K562 (cell line): Measurements from ENCODE around the gene SH3GL3. TPM values are rescaled to one million over a fixed set of nuclear protein-coding genes. Genes with fewer than 3 reads are reported as not detected.

Source experiments
- ATAC-seq: fragments of 200-7000 bp; cut with Tn5 transposase; 3 replicates; pipeline ENCODE4 v1.9.1; 2020; ENCODE audit warnings: moderate library complexity
- BruUV-seq: library from RNA; stranded (reverse); fragments of 400-500 nt; replicated peaks from 2 replicates; lab custom pipeline; 2021; lab: Mats Ljungman, UMichigan
- CTCF ChIA-PET: fragments of 300-600 bp; formaldehyde crosslinking; extraction: SDS; loops from one replicate; lab custom pipeline; 2021; ENCODE audit warnings: low intra/inter-chr PET ratio; lab: Yijun Ruan, JAX
- POLR2A ChIA-PET: fragments of 300-600, 350-650 bp; sonication (Branson Sonifier 250); formaldehyde crosslinking; extraction: SDS; loops from one replicate; lab custom pipeline; 2021; ENCODE audit warnings: antibody characterized with exemption, inconsistent platforms; lab: Yijun Ruan, JAX
- DNase-seq, 4 experiments: peaks; one replicate each; pipeline versions ENCODE4 v3.0.0 to v3.0.0-alpha.2; 2011 to 2018; ENCODE audit warnings: low spot score in 3 of 4, mixed read lengths in 3 of 4; ENCODE audit errors: extremely low read depth in 1 of 4
- FAIRE-seq: peaks from 2 replicates; lab custom pipeline; 2011; peaks lifted over from hg19 to GRCh38; lab: Jason Lieb, UNC
- H2AFZ ChIP-seq: 2 replicates; pipeline ENCODE4 v1.6.0; 2011; ENCODE audit warnings: low read depth, low read length, control low read depth, inconsistent platforms
- H3K27ac ChIP-seq: fragments of 200-600 bp; 3 replicates; pipeline ENCODE4 v1.8.0; 2011; ENCODE audit warnings: low read depth, mild to moderate bottlenecking, control low read depth, inconsistent platforms, low read length, moderate library complexity, mixed read lengths; ENCODE audit errors: extremely low read depth
- H3K27me3 ChIP-seq, 2 experiments: fragments of 300-600 bp in 1 of 2; 2 replicates in 1 of 2; 3 replicates in 1 of 2; pipeline versions ENCODE4 v1.6.0 to v1.8.0; 2011; ENCODE audit warnings: inconsistent platforms in 2 of 2, low read length in 2 of 2, mild to moderate bottlenecking in 1 of 2, mixed read lengths in 1 of 2, moderate library complexity in 1 of 2; ENCODE audit not compliant: control insufficient read depth in 2 of 2, insufficient read depth in 2 of 2
- H3K36me3 ChIP-seq: fragments of 300-600 bp; 3 replicates; pipeline ENCODE4 v1.8.0; 2011; ENCODE audit warnings: mild to moderate bottlenecking, low read length, inconsistent platforms; ENCODE audit not compliant: control insufficient read depth, insufficient read depth
- H3K4me1 ChIP-seq, 2 experiments: fragments of 200-600 bp in 1 of 2; replicated peaks in 1 of 2; 2 replicates in 1 of 2; 3 replicates in 1 of 2; pipeline versions ENCODE4 v1.5.1 to v1.8.0; 2011; ENCODE audit warnings: inconsistent platforms in 2 of 2, low read length in 2 of 2, mild to moderate bottlenecking in 1 of 2, mixed read lengths in 1 of 2, moderate library complexity in 1 of 2; ENCODE audit not compliant: control insufficient read depth in 2 of 2, insufficient read depth in 2 of 2
- H3K4me2 ChIP-seq: 2 replicates; pipeline ENCODE4 v1.6.1; 2011; ENCODE audit warnings: low read length, control low read depth, inconsistent platforms, mixed read lengths; ENCODE audit not compliant: insufficient read depth
- H3K4me3 ChIP-seq: fragments of 200-600 bp; sonication (generic), shearing (Covaris generic); 2 replicates; pipeline ENCODE4 v1.5.1; 2016; ENCODE audit warnings: control low read depth, inconsistent platforms
- H3K79me2 ChIP-seq: fragments of 200-600 bp; 3 replicates; pipeline ENCODE4 v1.8.0; 2011; ENCODE audit warnings: low read length, inconsistent platforms; ENCODE audit not compliant: control insufficient read depth, insufficient read depth
- H3K9ac ChIP-seq, 2 experiments: 2 replicates each; pipeline versions ENCODE4 v1.6.0 to v1.6.1; 2011; ENCODE audit warnings: low read depth in 2 of 2, low read length in 2 of 2, control low read depth in 1 of 2, inconsistent platforms in 1 of 2, mild to moderate bottlenecking in 1 of 2, mixed read lengths in 1 of 2; ENCODE audit not compliant: insufficient read depth in 1 of 2
- H3K9me1 ChIP-seq: one replicate; pipeline ENCODE4 v1.6.0; 2011; ENCODE audit warnings: inconsistent platforms, mild to moderate bottlenecking, low read length, moderate library complexity; ENCODE audit not compliant: control insufficient read depth, insufficient read depth
- H3K9me3 ChIP-seq: replicated peaks from 2 replicates; pipeline ENCODE4 v1.5.1; 2011; ENCODE audit warnings: low read depth, low read length, inconsistent platforms; ENCODE audit not compliant: control insufficient read depth, insufficient read depth
- H4K20me1 ChIP-seq: replicated peaks from 2 replicates; pipeline ENCODE4 v1.6.1; 2011; ENCODE audit warnings: low read length, inconsistent platforms, mixed read lengths; ENCODE audit not compliant: control insufficient read depth, insufficient read depth
- BHLHE40 ChIP-seq: IDR thresholded peaks from 2 replicates; pipeline ENCODE4 v1.6.1; 2011; ENCODE audit warnings: low read length, improper control_type of control experiment
- DIDO1 ChIP-seq: fragments of 450-650 bp; IDR thresholded peaks from 2 replicates; pipeline ENCODE4 v1.6.1; 2016; ENCODE audit warnings: low read depth, missing biosample characterization, missing genetic modification characterization
- E2F5 ChIP-seq: sonication (generic); formaldehyde crosslinking; IDR thresholded peaks from 2 replicates; pipeline ENCODE4 v1.8.0; 2022; ENCODE audit warnings: mild to moderate bottlenecking, missing genetic modification reagents
- HSF4 ChIP-seq: fragments of 250-450 bp; sonication (Bioruptor Pico); IDR thresholded peaks from 2 replicates; pipeline ENCODE4 v2.1.2; 2022; ENCODE audit warnings: mild to moderate bottlenecking, moderate library complexity, borderline replicate concordance
- KHSRP ChIP-seq: fragments of 450-650 bp; IDR thresholded peaks from 2 replicates; pipeline ENCODE4 v1.6.1; 2017
- MXD1 ChIP-seq: fragments of 250-450 bp; sonication (Bioruptor Pico); IDR thresholded peaks from 2 replicates; pipeline ENCODE4 v1.8.0; 2021; ENCODE audit warnings: borderline replicate concordance, mild to moderate bottlenecking, moderate library complexity; ENCODE audit not compliant: poor library complexity, severe bottlenecking
- NFXL1 ChIP-seq: fragments of 450-650 bp; formaldehyde crosslinking; IDR thresholded peaks from 2 replicates; pipeline ENCODE4 v1.4.0; 2021; ENCODE audit warnings: mild to moderate bottlenecking
- RFX1 ChIP-seq: fragments of 450-650 bp; IDR thresholded peaks from 2 replicates; pipeline ENCODE4 v1.6.1; 2016; ENCODE audit warnings: mild to moderate bottlenecking, moderate library complexity
- ZNF134 ChIP-seq: fragments of 250-450 bp; sonication (Bioruptor Pico); conservative IDR thresholded peaks from 2 replicates; pipeline ENCODE4 v1.4.0; 2020
- WGBS: fragments of 100-300 bp; shearing (Covaris generic); methylation state at CpG from one replicate; pipeline ENCODE4 v1.1.6; 2016; ENCODE audit warnings: low coverage, mixed read lengths; ENCODE audit not compliant: insufficient coverage; ENCODE audit errors: missing lambda C conversion rate; 5-methylcytosine and 5-hydroxymethylcytosine counted together
- in situ Hi-C: fragments of 300-500 bp; cut with MboI; formaldehyde crosslinking; loops from 4 replicates; pipeline ENCODE4 v1.15.0; 2018; ENCODE audit warnings: inconsistent platforms, mixed read lengths
- intact Hi-C: fragments of 100-400 bp; cut with micrococcal nuclease; formaldehyde crosslinking; loops from 2 replicates; pipeline ENCODE4 v1.14.2; 2022
- polyA plus RNA-seq, 8 experiments: library from polyadenylated mRNA; depleted of rRNA in 4 of 8; stranded (reverse) in 5 of 8; unstranded in 3 of 8; fragments of >200 nt; fragmentation: Nextera tagmentation in 2 of 8; fragmentation: Illumina TruSeq in 1 of 8; extraction: Ambion mirVana in 2 of 8; extraction: Trizol in 1 of 8; gene quantifications; 2 replicates each; pipeline versions ENCODE4 v1.2.1 to v1.2.3, GENCODE V29; 2011 to 2014; ENCODE audit warnings: inconsistent platforms in 1 of 8, missing spikeins in 1 of 8
- total RNA-seq, 7 experiments: library from RNA; depleted of rRNA in 6 of 7; stranded (reverse); fragments of >200 nt in 6 of 7; fragmentation: Illumina TruSeq in 2 of 7; extraction: Trizol in 2 of 7; gene quantifications; 2 replicates each; pipeline versions ENCODE4 v1.2.1 to v1.2.3, GENCODE V29; 2011 to 2021; ENCODE audit warnings: low replicate concordance in 1 of 7

SH3GL3 gene
- total and polyA plus RNA-seq, 9 of the 15 experiments (the other 6 are each of a cell fraction or from before 2014, with no cell fraction given), result 3.9 to 16.0 (median 9.7) TPM

DNA sequence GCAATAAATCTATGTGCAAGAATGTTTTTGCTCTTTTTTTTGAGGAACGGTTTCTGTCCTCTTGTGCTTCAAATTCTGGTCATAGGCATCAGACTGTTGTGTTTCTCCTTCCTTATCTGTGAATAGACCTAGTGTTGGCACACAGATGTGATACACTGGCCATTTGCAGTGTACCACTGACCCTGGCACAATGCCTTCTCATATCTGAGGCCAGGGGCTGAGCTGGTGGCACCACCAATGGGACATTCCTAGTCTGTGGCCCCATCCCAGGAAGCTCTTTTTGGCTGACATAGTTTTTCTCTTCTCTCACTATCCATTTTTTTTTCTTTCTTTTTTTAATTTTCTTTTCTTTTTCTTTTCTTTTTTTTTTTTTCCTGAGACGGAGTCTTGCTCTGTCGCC, 40.4 kb downstream of the SH3GL3 start:
- Histone ChIP-seq H3K9me3 (no peaks in the 10 kb centered on the region; the same call in 1 of the 2 replicates), H3K4me2 (no peak overlapping the region), H4K20me1 (no peaks in the 10 kb centered on the region), H2AFZ (no peak overlapping the region), H3K4me3 (no peak overlapping the region), H3K36me3 (no peaks in the 10 kb centered on the region), H3K9me1 (no peaks in the 10 kb centered on the region)
- intact Hi-C loops, result no loop called here
- CTCF ChIA-PET, result no interaction called here
- no peak for DNase-seq
- in situ Hi-C loops, result no loop called here
- no peak for ATAC-seq
- no TSS peak for BruUV-seq
- no peak for FAIRE-seq
- TF ChIP-seq HSF4 (CRISPR knock-in tag) (no peak), DIDO1 (tag) (no peak), BHLHE40 (no peak), ZNF134 (CRISPR knock-in tag) (no peak), MXD1 (no peak), E2F5 (CRISPR knock-in tag) (no peak), RFX1 (no peak), KHSRP (no peak), NFXL1 (no peak)
- TF ChIP-seq, all 486 proteins: peak for 0
- WGBS, result 50% methylated on average over 2 of the region's 3 CpGs
- POLR2A ChIA-PET, result interaction anchor here (1.1 kb wide), 1 partner anchor 13 kb away, joined by 3 read pairs; no protein-coding TSS in a partner anchor
- no peaks in the 10 kb centered on the region for H3K4me1 ChIP-seq
- H3K9ac ChIP-seq, result no peak overlapping the region
- no peaks in the 10 kb centered on the region for H3K27me3 ChIP-seq
- no peak overlapping the region for H3K27ac ChIP-seq
- peaks cover 8% of the 10 kb centered on the region; the same call in 1 of the 3 replicates for H3K79me2 ChIP-seq
